T-helper 1 cell treated with Interleukin-12 subunit alpha and Interleukin-12 subunit beta and Interleukin-4 antibody, amounts not matched to agents 30 ng/mL and 1 ng/mL, for 36 hours (primary cell): ENCODE results near the gene ARHGAP22. TPM values are rescaled to one million over a fixed set of nuclear protein-coding genes. Genes with fewer than 3 reads are reported as not detected.

Experiments used
- intact Hi-C: fragments of 100-400 bp; cut with micrococcal nuclease; formaldehyde crosslinking; loops from one replicate; pipeline ENCODE4 v1.15.1; 2024
- total RNA-seq: library from RNA; stranded (reverse); gene quantifications from 2 replicates; pipeline ENCODE4 v1.2.3, GENCODE V29; 2022

ARHGAP22 gene
- total RNA-seq, 1 donor from 2014 or later: not detected

GRCh38 chr10:48454302-48455054 is 150.4 kb downstream of the ARHGAP22 start:
- intact Hi-C loops: no loop called here

GRCh38 chr10:48453451-48454301 is 151.2 kb downstream of the ARHGAP22 start:
- intact Hi-C loops: no loop called here

GRCh38 chr10:48452879-48453412 is 151.9 kb downstream of the ARHGAP22 start:
- intact Hi-C loops: no loop called here

- intact Hi-C loops: no loop called here
These were observed 152.6 kb downstream of the ARHGAP22 start for GRCh38 chr10:48451969-48452878.

GRCh38 chr10:48450741-48451466 is 154.0 kb downstream of the ARHGAP22 start:
- intact Hi-C loops: no loop called here

GRCh38 chr10:48450233-48450740 is 154.6 kb downstream of the ARHGAP22 start:
- intact Hi-C loops: no loop called here

GRCh38 chr10:48449501-48450232 is 155.2 kb downstream of the ARHGAP22 start:
- intact Hi-C loops: no loop called here

- intact Hi-C loops: no loop called here
These were observed 156.1 kb downstream of the ARHGAP22 start for GRCh38 chr10:48448796-48449195.

GRCh38 chr10:48447356-48448215 is 157.3 kb downstream of the ARHGAP22 start:
- intact Hi-C loops: no loop called here

GRCh38 chr10:48446785-48447184 is 158.1 kb downstream of the ARHGAP22 start:
- intact Hi-C loops: no loop called here

GRCh38 chr10:48445932-48446331 is 158.9 kb downstream of the ARHGAP22 start:
- intact Hi-C loops: no loop called here

- intact Hi-C loops: no loop called here
These were observed 159.7 kb downstream of the ARHGAP22 start for GRCh38 chr10:48444861-48445841.

- intact Hi-C loops: no loop called here
These were observed 160.6 kb downstream of the ARHGAP22 start for GRCh38 chr10:48444266-48444665.

- intact Hi-C loops: no loop called here
These were observed 162.1 kb downstream of the ARHGAP22 start for GRCh38 chr10:48442809-48443177.

GRCh38 chr10:48442090-48442808 is 162.6 kb downstream of the ARHGAP22 start:
- intact Hi-C loops: no loop called here

- intact Hi-C loops: no loop called here
These were observed 164.1 kb downstream of the ARHGAP22 start for GRCh38 chr10:48440771-48441170.

GRCh38 chr10:48439581-48440041 is 165.3 kb downstream of the ARHGAP22 start:
- intact Hi-C loops: no loop called here
